H9 (cell line): ENCODE results near the gene RBM19. TPM values are rescaled to one million over a fixed set of nuclear protein-coding genes. Genes with fewer than 3 reads are reported as not detected.

Source experiments
- DNase-seq: peaks from one replicate; pipeline ENCODE4 v3.0.0-alpha.2; 2017
- H2AFZ ChIP-seq: one replicate; pipeline ENCODE4 v1.6.1; 2013; ENCODE audit warnings: mild to moderate bottlenecking, low read length, control low read depth, moderate library complexity
- H2AK5ac ChIP-seq: 2 replicates; pipeline ENCODE4 v1.6.1; 2013; ENCODE audit warnings: low read length, control low read depth, mixed read lengths; ENCODE audit not compliant: insufficient read length
- H2BK120ac ChIP-seq: one replicate; pipeline ENCODE4 v1.6.1; 2013; ENCODE audit warnings: low read depth, mild to moderate bottlenecking, low read length, control low read depth, inconsistent platforms; ENCODE audit not compliant: poor library complexity, severe bottlenecking
- H2BK12ac ChIP-seq: 2 replicates; pipeline ENCODE4 v1.6.1; 2013; ENCODE audit warnings: low read length, control low read depth, mixed read lengths, low read depth; ENCODE audit not compliant: insufficient read length
- H2BK15ac ChIP-seq: 2 replicates; pipeline ENCODE4 v1.6.1; 2013; ENCODE audit warnings: low read depth, low read length, control low read depth
- H2BK20ac ChIP-seq: one replicate; pipeline ENCODE4 v1.6.1; 2013; ENCODE audit warnings: low read depth, mild to moderate bottlenecking, low read length, control low read depth, inconsistent platforms; ENCODE audit not compliant: poor library complexity, severe bottlenecking
- H2BK5ac ChIP-seq: 2 replicates; pipeline ENCODE4 v1.6.1; 2013; ENCODE audit warnings: low read length, control low read depth, mixed read lengths; ENCODE audit not compliant: insufficient read length
- H3K14ac ChIP-seq: 2 replicates; pipeline ENCODE4 v1.6.1; 2013; ENCODE audit warnings: low read length, control low read depth; ENCODE audit not compliant: insufficient read depth
- H3K18ac ChIP-seq: 2 replicates; pipeline ENCODE4 v1.6.1; 2013; ENCODE audit warnings: low read depth, mild to moderate bottlenecking, mixed read lengths, low read length, control low read depth; ENCODE audit not compliant: insufficient read length
- H3K23ac ChIP-seq: 2 replicates; pipeline ENCODE4 v1.6.1; 2013; ENCODE audit warnings: low read length, control low read depth, mixed read lengths, low read depth; ENCODE audit not compliant: insufficient read length
- H3K23me2 ChIP-seq: 2 replicates; pipeline ENCODE4 v1.6.1; 2013; ENCODE audit warnings: low read depth, mild to moderate bottlenecking, mixed read lengths, low read length, control low read depth; ENCODE audit not compliant: insufficient read length, poor library complexity, severe bottlenecking
- H3K27ac ChIP-seq: 2 replicates; pipeline ENCODE4 v1.5.1; 2013; ENCODE audit warnings: low read length, control low read depth, mixed read lengths, low read depth; ENCODE audit not compliant: insufficient read length
- H3K27me3 ChIP-seq: 2 replicates; pipeline ENCODE4 v1.6.1; 2013; ENCODE audit warnings: low read length, control low read depth, inconsistent platforms; ENCODE audit not compliant: insufficient read depth
- H3K4ac ChIP-seq: 2 replicates; pipeline ENCODE4 v1.6.1; 2013; ENCODE audit warnings: low read depth, mild to moderate bottlenecking, control low read depth, inconsistent platforms, low read length, moderate library complexity
- H3K4me1 ChIP-seq: 2 replicates; pipeline ENCODE4 v1.6.1; 2013; ENCODE audit warnings: low read length, control low read depth, inconsistent platforms; ENCODE audit not compliant: insufficient read depth
- H3K4me2 ChIP-seq: 2 replicates; pipeline ENCODE4 v1.6.1; 2013; ENCODE audit warnings: low read length, control low read depth, mixed read lengths; ENCODE audit not compliant: insufficient read length, insufficient read depth
- H3K56ac ChIP-seq: 2 replicates; pipeline ENCODE4 v1.6.1; 2013; ENCODE audit warnings: low read depth, mild to moderate bottlenecking, mixed read lengths, low read length, control low read depth; ENCODE audit not compliant: insufficient read length
- H3K79me1 ChIP-seq: 2 replicates; pipeline ENCODE4 v1.6.1; 2013; ENCODE audit warnings: low read depth, mild to moderate bottlenecking, moderate library complexity, low read length, control low read depth, inconsistent platforms; ENCODE audit not compliant: insufficient read depth, poor library complexity, severe bottlenecking
- H3K79me2 ChIP-seq: 2 replicates; pipeline ENCODE4 v1.6.1; 2013; ENCODE audit warnings: low read length, control low read depth, inconsistent platforms; ENCODE audit not compliant: insufficient read depth
- H3K9ac ChIP-seq: 2 replicates; pipeline ENCODE4 v1.6.1; 2013; ENCODE audit warnings: low read length, control low read depth, mixed read lengths; ENCODE audit not compliant: insufficient read length; ENCODE audit errors: extremely low read depth
- H3K9me3 ChIP-seq: one replicate; pipeline ENCODE4 v1.6.1; 2013; ENCODE audit warnings: low read depth, low read length, inconsistent platforms; ENCODE audit not compliant: control insufficient read depth
- H3T11ph ChIP-seq: one replicate; pipeline ENCODE4 v1.6.1; 2013; ENCODE audit warnings: mild to moderate bottlenecking, low read length, control low read depth, inconsistent platforms
- H4K20me1 ChIP-seq: one replicate; pipeline ENCODE4 v1.6.1; 2013; ENCODE audit not compliant: control insufficient read depth, insufficient read length, insufficient read depth
- H4K5ac ChIP-seq: 2 replicates; pipeline ENCODE4 v1.6.1; 2013; ENCODE audit warnings: low read depth, mild to moderate bottlenecking, mixed read lengths, low read length, control low read depth; ENCODE audit not compliant: insufficient read length
- H4K8ac ChIP-seq: replicated peaks from 2 replicates; pipeline ENCODE4 v1.6.1; 2013; ENCODE audit warnings: low read length, control low read depth, mixed read lengths, low read depth; ENCODE audit not compliant: insufficient read length
- H4K91ac ChIP-seq: 2 replicates; pipeline ENCODE4 v1.6.1; 2013; ENCODE audit warnings: low read depth, mild to moderate bottlenecking, moderate library complexity, mixed read lengths, low read length, control low read depth; ENCODE audit not compliant: insufficient read length
- H3K27ac Mint-ChIP-seq, 3 experiments: 2 replicates in 2 of 3; 3 replicates in 1 of 3; pipeline ENCODE4 v1.8.0; 2020 to 2021; ENCODE audit warnings: mixed read lengths in 3 of 3, mild to moderate bottlenecking in 1 of 3, moderate library complexity in 1 of 3
- H3K27me3 Mint-ChIP-seq: 2 replicates; pipeline ENCODE4 v1.8.0; 2021; ENCODE audit warnings: low read depth, mild to moderate bottlenecking, moderate library complexity, mixed read lengths
- H3K36me3 Mint-ChIP-seq, 3 experiments: 2 replicates in 2 of 3; 3 replicates in 1 of 3; pipeline ENCODE4 v1.8.0; 2020 to 2021; ENCODE audit warnings: low read depth in 3 of 3, mixed read lengths in 3 of 3; ENCODE audit not compliant: insufficient read depth in 1 of 3
- H3K4me1 Mint-ChIP-seq, 2 experiments: 2 replicates each; pipeline ENCODE4 v1.8.0; 2020; ENCODE audit warnings: mixed read lengths in 2 of 2
- H3K4me3 Mint-ChIP-seq, 2 experiments: 2 replicates in 1 of 2; 3 replicates in 1 of 2; pipeline ENCODE4 v1.8.0; 2020 to 2021; ENCODE audit warnings: mild to moderate bottlenecking in 2 of 2, mixed read lengths in 2 of 2, moderate library complexity in 1 of 2
- H3K9me3 Mint-ChIP-seq, 2 experiments: 2 replicates in 1 of 2; 3 replicates in 1 of 2; pipeline ENCODE4 v1.8.0; 2020; ENCODE audit warnings: mild to moderate bottlenecking in 2 of 2, mixed read lengths in 2 of 2, moderate library complexity in 1 of 2
- WGBS: extraction: QIAGEN DNeasy Blood & Tissue Kit; methylation state at CpG from one replicate; pipeline ENCODE4 v1.1.7; 2013; ENCODE audit warnings: missing lambda C conversion rate, low lambda C conversion rate, mixed read lengths; ENCODE audit not compliant: insufficient read length; ENCODE audit errors: extremely low coverage; 5-methylcytosine and 5-hydroxymethylcytosine counted together
- total RNA-seq: library from RNA; stranded (reverse); gene quantifications from 2 replicates; pipeline ENCODE4 v1.2.1, GENCODE V29; 2021
- TF ChIP-seq, protein P1 (sequence below): fragments of 200-600 bp; sonication (generic); conservative IDR thresholded peaks from 3 replicates; pipeline ENCODE4 v1.8.0; 2021; ENCODE audit warnings: antibody characterized with exemption, mild to moderate bottlenecking

The RBM19 gene
- total RNA-seq, 1 experiment from 2014 or later: 32.2 TPM

DNA sequence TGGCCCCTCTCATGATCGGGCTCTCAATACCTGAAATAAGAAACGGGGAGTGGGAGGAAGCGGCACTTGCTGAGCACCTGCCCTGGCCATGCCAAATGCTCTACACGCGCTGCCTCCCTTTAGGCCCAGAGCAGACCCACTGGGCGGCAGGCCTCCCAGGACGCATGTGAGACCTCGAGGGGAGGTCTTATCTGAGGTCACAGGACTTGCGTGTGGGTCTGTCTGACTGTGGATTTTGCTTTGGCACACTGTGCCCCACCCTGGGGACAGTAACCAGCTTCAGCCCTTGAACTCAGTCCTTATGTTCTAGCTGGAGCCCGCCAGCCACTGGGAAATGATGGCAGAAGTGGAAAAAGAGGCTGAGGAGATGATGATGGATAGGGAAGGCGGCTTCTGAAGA lies 91.8 kb downstream of the RBM19 start:
- no peak overlapping the region for H3K18ac ChIP-seq
- H3K14ac ChIP-seq: no peak overlapping the region
- no peak overlapping the region for H2BK12ac ChIP-seq
- H3K27ac ChIP-seq: no peak overlapping the region
- H3K23me2 ChIP-seq: no peaks in the 10 kb centered on the region
- no peaks in the 10 kb centered on the region for H3K4me1 ChIP-seq
- H3K27me3 Mint-ChIP-seq: no peaks in the 10 kb centered on the region
- H4K20me1 ChIP-seq: no peaks in the 10 kb centered on the region
- no peak overlapping the region for H3K4ac ChIP-seq
- no peak overlapping the region for H3K4me2 ChIP-seq
- no peak overlapping the region for H2AK5ac ChIP-seq
- no peak overlapping the region for H2BK120ac ChIP-seq
- no peaks in the 10 kb centered on the region for H3K79me1 ChIP-seq
- H3K56ac ChIP-seq: no peak overlapping the region
- H4K91ac ChIP-seq: no peak overlapping the region
- H3K9ac ChIP-seq: no peak overlapping the region
- peaks cover 0 to 2% of the 10 kb centered on the region in 2 experiments; a peak in 2 of 5 replicates for H3K9me3 Mint-ChIP-seq
- H3K36me3 Mint-ChIP-seq: peaks cover 12 to 23% (median 19%) of the 10 kb centered on the region in 3 experiments; a peak in 6 of 7 replicates
- no peaks in the 10 kb centered on the region for H3K27me3 ChIP-seq
- DNase-seq: no peak
- no peaks in the 10 kb centered on the region for H3K79me2 ChIP-seq
- H4K5ac ChIP-seq: no peak overlapping the region
- H4K8ac ChIP-seq: no peak overlapping the region
- H2AFZ ChIP-seq: no peak overlapping the region
- no peak overlapping the region for H2BK5ac ChIP-seq
- H2BK20ac ChIP-seq: no peak overlapping the region
- no peak overlapping the region for H2BK15ac ChIP-seq
- no peak overlapping the region for H3T11ph ChIP-seq
- no peak overlapping the region for H3K23ac ChIP-seq
- no peaks in the 10 kb centered on the region for H3K9me3 ChIP-seq
- H3K4me3 Mint-ChIP-seq: no peak overlapping the region
- no peak overlapping the region; a peak in 1 of 7 replicates for H3K27ac Mint-ChIP-seq
- peaks cover 9 to 16% of the 10 kb centered on the region in 2 experiments for H3K4me1 Mint-ChIP-seq
- TF ChIP-seq, protein P1, sequence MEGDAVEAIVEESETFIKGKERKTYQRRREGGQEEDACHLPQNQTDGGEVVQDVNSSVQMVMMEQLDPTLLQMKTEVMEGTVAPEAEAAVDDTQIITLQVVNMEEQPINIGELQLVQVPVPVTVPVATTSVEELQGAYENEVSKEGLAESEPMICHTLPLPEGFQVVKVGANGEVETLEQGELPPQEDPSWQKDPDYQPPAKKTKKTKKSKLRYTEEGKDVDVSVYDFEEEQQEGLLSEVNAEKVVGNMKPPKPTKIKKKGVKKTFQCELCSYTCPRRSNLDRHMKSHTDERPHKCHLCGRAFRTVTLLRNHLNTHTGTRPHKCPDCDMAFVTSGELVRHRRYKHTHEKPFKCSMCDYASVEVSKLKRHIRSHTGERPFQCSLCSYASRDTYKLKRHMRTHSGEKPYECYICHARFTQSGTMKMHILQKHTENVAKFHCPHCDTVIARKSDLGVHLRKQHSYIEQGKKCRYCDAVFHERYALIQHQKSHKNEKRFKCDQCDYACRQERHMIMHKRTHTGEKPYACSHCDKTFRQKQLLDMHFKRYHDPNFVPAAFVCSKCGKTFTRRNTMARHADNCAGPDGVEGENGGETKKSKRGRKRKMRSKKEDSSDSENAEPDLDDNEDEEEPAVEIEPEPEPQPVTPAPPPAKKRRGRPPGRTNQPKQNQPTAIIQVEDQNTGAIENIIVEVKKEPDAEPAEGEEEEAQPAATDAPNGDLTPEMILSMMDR: no peak
- WGBS: no CpG with 5 or more reads among the region's 11 CpGs
